HepG2 (cell line): ENCODE results near the gene SBNO2. TPM values are rescaled to one million over a fixed set of nuclear protein-coding genes. Genes with fewer than 3 reads are reported as not detected.

Experiments used
- CTCF ChIP-seq: sonication (generic); formaldehyde crosslinking; IDR thresholded peaks from 2 replicates; pipeline ENCODE4 v1.5.0; 2020; ENCODE audit warnings: mild to moderate bottlenecking, missing genetic modification reagents, moderate library complexity
- EEA1 ChIP-seq: sonication (generic); formaldehyde crosslinking; IDR thresholded peaks from 2 replicates; pipeline ENCODE4 v1.5.1; 2020; ENCODE audit warnings: mild to moderate bottlenecking, missing genetic modification reagents, borderline replicate concordance
- EP300 ChIP-seq, 3 experiments: sonication (generic) in 1 of 3; formaldehyde crosslinking in 1 of 3; IDR thresholded peaks; 2 replicates each; pipeline versions ENCODE4 v1.5.1 to v1.6.1; 2011 to 2020; ENCODE audit warnings: low read depth in 2 of 3, low read length in 2 of 3, borderline replicate concordance in 1 of 3, improper control_type of control experiment in 1 of 3, mild to moderate bottlenecking in 1 of 3, missing genetic modification reagents in 1 of 3, moderate library complexity in 1 of 3
- GATAD2A ChIP-seq: IDR thresholded peaks from 2 replicates; pipeline ENCODE4 v1.6.1; 2016
- KDM2A ChIP-seq: sonication (generic); formaldehyde crosslinking; IDR thresholded peaks from 2 replicates; pipeline ENCODE4 v1.4.0; 2020; ENCODE audit warnings: low read depth, missing genetic modification reagents, borderline replicate concordance
- MEF2D ChIP-seq: sonication (generic); formaldehyde crosslinking; IDR thresholded peaks from 2 replicates; pipeline ENCODE4 v1.5.1; 2020; ENCODE audit warnings: mild to moderate bottlenecking, missing genetic modification reagents
- MEIS1 ChIP-seq: sonication (generic); formaldehyde crosslinking; IDR thresholded peaks from 2 replicates; pipeline ENCODE4 v1.9.0; 2021; ENCODE audit warnings: mild to moderate bottlenecking, missing genetic modification reagents, moderate library complexity, borderline replicate concordance
- NR2F6 ChIP-seq, 2 experiments: IDR thresholded peaks; 2 replicates each; pipeline ENCODE4 v1.6.1; 2016; ENCODE audit warnings: antibody characterized with exemption in 1 of 2, mild to moderate bottlenecking in 1 of 2
- PHF8 ChIP-seq: sonication (generic); formaldehyde crosslinking; IDR thresholded peaks from 2 replicates; pipeline ENCODE4 v1.5.0; 2020; ENCODE audit warnings: missing genetic modification reagents
- POGK ChIP-seq: sonication (generic); formaldehyde crosslinking; conservative IDR thresholded peaks from 2 replicates; pipeline ENCODE4 v1.8.0; 2022; ENCODE audit warnings: mild to moderate bottlenecking, moderate library complexity, missing genetic modification reagents
- SP4 ChIP-seq: sonication (generic); formaldehyde crosslinking; IDR thresholded peaks from 2 replicates; pipeline ENCODE4 v1.8.1; 2023; ENCODE audit warnings: mild to moderate bottlenecking, missing genetic modification reagents
- YY1 ChIP-seq: IDR thresholded peaks from 2 replicates; pipeline ENCODE4 v1.6.1; 2011; ENCODE audit warnings: low read length, low read depth, moderate library complexity, mild to moderate bottlenecking; ENCODE audit not compliant: insufficient read depth, insufficient replicate concordance
- ZBTB33 ChIP-seq: sonication (generic); formaldehyde crosslinking; IDR thresholded peaks from 2 replicates; pipeline ENCODE4 v1.4.0; 2020; ENCODE audit warnings: missing genetic modification reagents
- ZHX1 ChIP-seq: sonication (generic); formaldehyde crosslinking; IDR thresholded peaks from 2 replicates; pipeline ENCODE4 v1.8.1; 2022; ENCODE audit warnings: low read depth, mild to moderate bottlenecking, missing genetic modification reagents
- ZMYM4 ChIP-seq: sonication (generic); formaldehyde crosslinking; IDR thresholded peaks from 2 replicates; pipeline ENCODE4 v1.8.1; 2023; ENCODE audit warnings: mild to moderate bottlenecking, missing genetic modification reagents
- ZNF572 ChIP-seq: sonication (generic); formaldehyde crosslinking; IDR thresholded peaks from 2 replicates; pipeline ENCODE4 v1.5.1; 2020; ENCODE audit warnings: mild to moderate bottlenecking, missing genetic modification reagents
- ZNF674 ChIP-seq: sonication (generic); formaldehyde crosslinking; IDR thresholded peaks from 2 replicates; pipeline ENCODE4 v1.5.0; 2020; ENCODE audit warnings: low read depth, mild to moderate bottlenecking, missing genetic modification reagents
- ZSCAN9 ChIP-seq: IDR thresholded peaks from 2 replicates; pipeline ENCODE4 v1.6.1; 2016; ENCODE audit warnings: borderline replicate concordance
- polyA plus RNA-seq, 8 experiments: library from polyadenylated mRNA; depleted of rRNA in 3 of 8; stranded (reverse) in 7 of 8; unstranded in 1 of 8; fragments of >200 nt; fragmentation: Illumina TruSeq in 4 of 8; extraction: Trizol in 4 of 8; gene quantifications; 2 replicates each; pipeline versions ENCODE4 v1.2.1 to v1.2.3, GENCODE V29; 2011 to 2016; ENCODE audit warnings: low read depth in 4 of 8, missing spikeins in 1 of 8, mixed read lengths in 1 of 8; ENCODE audit not compliant: insufficient read depth in 1 of 8
- total RNA-seq, 5 experiments: library from RNA; depleted of rRNA; stranded (reverse); fragments of >200 nt; fragmentation: Illumina TruSeq; extraction: Trizol; gene quantifications; 2 replicates each; pipeline ENCODE4 v1.2.3, GENCODE V29; 2016; ENCODE audit warnings: low read depth in 1 of 5

Gene SBNO2
- total and polyA plus RNA-seq, 2 of the 13 experiments (the other 11 are each of a cell fraction or from before 2014, with no cell fraction given), result 8.6 to 10.4 TPM

- 0 out of 2 replicates have a peak, but pooled peaks have one; percentile 42 for TF ChIP-seq POGK (CRISPR knock-in tag)
- TF ChIP-seq ZBTB33, result peak; percentile 71; the same call in 1 of the 2 replicates
- peak; percentile 59; the same call in 1 of the 2 replicates for TF ChIP-seq ZHX1 (CRISPR knock-in tag)
- TF ChIP-seq PHF8 (CRISPR knock-in tag), result 0 out of 2 replicates have a peak, but pooled peaks have one; percentile 29
- TF ChIP-seq MEF2D (CRISPR knock-in tag), result no peak
- peak; percentile 81 for TF ChIP-seq KDM2A (CRISPR knock-in tag)
- TF ChIP-seq ZSCAN9 (CRISPR knock-in tag), result 0 out of 2 replicates have a peak, but pooled peaks have one; percentile 38
- peak; percentile 37; the same call in 1 of the 2 replicates for TF ChIP-seq SP4 (CRISPR knock-in tag)
- TF ChIP-seq CTCF (CRISPR knock-in tag), result peak; percentile 77
- TF ChIP-seq MEIS1 (CRISPR knock-in tag), result no peak
- TF ChIP-seq NR2F6 (IDR thresholded peaks at IDR 0.05), result no peak
- TF ChIP-seq NR2F6 (CRISPR knock-in tag; IDR thresholded peaks at IDR 0.05), result peak; percentile 38; the same call in 1 of the 2 replicates
- TF ChIP-seq EP300 (IDR thresholded peaks at IDR 0.05; ENCODE audit: low read depth in 2 of 2, low read length in 2 of 2), result no peak
- TF ChIP-seq EP300 (CRISPR knock-in tag; IDR thresholded peaks at IDR 0.05; ENCODE audit: borderline replicate concordance), result no peak
- 0 out of 2 replicates have a peak, but pooled peaks have one; percentile 62 for TF ChIP-seq ZNF674 (CRISPR knock-in tag)
- peak; percentile 29; the same call in 1 of the 2 replicates for TF ChIP-seq ZMYM4 (CRISPR knock-in tag)
- TF ChIP-seq ZNF572 (CRISPR knock-in tag), result peak; percentile 20; the same call in 1 of the 2 replicates
- no peak for TF ChIP-seq YY1
- peak; percentile 87; the same call in 1 of the 2 replicates for TF ChIP-seq EEA1
- TF ChIP-seq GATAD2A (CRISPR knock-in tag), result no peak
These were observed 109.1 kb downstream of the SBNO2 start (continued) for GRCh38 chr19:1064661-1065605.
